22Rv1 (cell line): ENCODE results near the gene MRPS31.

Experiments used
- CTCF ChIP-seq: fragments of 450-650 bp; IDR thresholded peaks from 2 replicates; pipeline ENCODE4 v1.5.1; 2017; ENCODE audit warnings: mild to moderate bottlenecking
- ZFX ChIP-seq: fragments of 450-650 bp; IDR thresholded peaks from 2 replicates; pipeline ENCODE4 v1.6.1; 2017; ENCODE audit warnings: antibody characterized with exemption, borderline replicate concordance

DNA sequence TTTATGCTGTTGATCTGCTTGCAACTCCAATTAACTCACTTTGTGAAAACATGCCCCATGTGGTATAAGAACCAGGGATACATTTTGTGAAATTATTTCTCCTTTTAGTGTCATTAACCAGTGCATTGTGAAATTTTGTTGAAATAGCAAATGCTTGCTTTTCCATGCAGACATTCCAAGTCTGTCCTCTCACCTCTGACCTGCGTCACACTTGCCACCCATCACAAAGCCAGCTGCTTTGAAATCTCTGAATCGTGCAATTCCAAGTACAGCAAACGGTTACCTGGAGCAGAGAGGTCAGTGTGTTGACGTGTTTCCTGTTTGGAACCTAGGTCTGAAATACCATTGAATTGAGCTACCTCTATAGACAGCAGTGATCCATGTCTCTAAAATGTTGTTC, 13.6 kb upstream of the MRPS31 start:
- TF ChIP-seq CTCF: no peak
- no peak for TF ChIP-seq ZFX
